Natural killer cell (primary cell): ENCODE data around the gene SLC44A1. TPM values are rescaled to one million over a fixed set of nuclear protein-coding genes. Genes with fewer than 3 reads are reported as not detected.

Experiments
- ATAC-seq, 3 donors: fragments of 150-1000 bp in 2 of 3; fragments of 200-7000 bp in 1 of 3; cut with Tn5 transposase; 1 replicate in 1 of 3; 2 replicates in 2 of 3; pipeline ENCODE4 v1.10.0; 2021; ENCODE audit warnings: mild to moderate bottlenecking in 2 of 3, moderate library complexity in 2 of 3
- DNase-seq, 2 donors: peaks; one replicate each; pipeline versions ENCODE4 v3.0.0 to v3.0.0-alpha.2; 2013 to 2021; ENCODE audit warnings: mixed read lengths in 1 of 2
- H3K27ac ChIP-seq: one replicate; pipeline ENCODE4 v1.5.1; 2013; ENCODE audit warnings: mild to moderate bottlenecking, low read length
- H3K27me3 ChIP-seq: one replicate; pipeline ENCODE4 v1.6.1; 2013; ENCODE audit warnings: low read length; ENCODE audit not compliant: control insufficient read depth, insufficient read depth
- H3K36me3 ChIP-seq: one replicate; pipeline ENCODE4 v1.6.1; 2013; ENCODE audit warnings: low read length; ENCODE audit not compliant: control insufficient read depth, insufficient read depth
- H3K4me1 ChIP-seq: one replicate; pipeline ENCODE4 v1.6.1; 2013; ENCODE audit warnings: low read length; ENCODE audit not compliant: control insufficient read depth, insufficient read depth
- H3K4me3 ChIP-seq: one replicate; pipeline ENCODE4 v1.5.1; 2013; ENCODE audit warnings: low read length
- H3K9me3 ChIP-seq: one replicate; pipeline ENCODE4 v1.6.1; 2013; ENCODE audit warnings: low read length; ENCODE audit not compliant: control insufficient read depth, insufficient read depth
- H3K27ac Mint-ChIP-seq, 2 donors: one replicate each; pipeline ENCODE4 v1.8.0; 2022; ENCODE audit warnings: mild to moderate bottlenecking in 2 of 2, mixed read lengths in 2 of 2, moderate library complexity in 1 of 2
- H3K27me3 Mint-ChIP-seq, 2 donors: one replicate each; pipeline ENCODE4 v1.8.0; 2022; ENCODE audit warnings: low read depth in 2 of 2, mixed read lengths in 2 of 2
- H3K36me3 Mint-ChIP-seq: one replicate; pipeline ENCODE4 v1.8.0; 2022; ENCODE audit warnings: mixed read lengths
- H3K4me1 Mint-ChIP-seq, 2 donors: one replicate each; pipeline ENCODE4 v1.8.0; 2022; ENCODE audit warnings: mixed read lengths in 2 of 2
- H3K4me3 Mint-ChIP-seq: one replicate; pipeline ENCODE4 v1.8.0; 2022; ENCODE audit warnings: mild to moderate bottlenecking, moderate library complexity, mixed read lengths
- H3K9me3 Mint-ChIP-seq, 2 donors: one replicate each; pipeline ENCODE4 v1.8.0; 2022; ENCODE audit warnings: mixed read lengths in 2 of 2
- WGBS: methylation state at CpG from one replicate; pipeline ENCODE4 v1.1.7; 2013; ENCODE audit warnings: missing lambda C conversion rate; ENCODE audit not compliant: insufficient coverage; 5-methylcytosine and 5-hydroxymethylcytosine counted together
- intact Hi-C: fragments of 100-400 bp; cut with micrococcal nuclease; formaldehyde crosslinking; loops from one replicate; pipeline ENCODE4 v1.14.2; 2022
- total RNA-seq, 4 donors: library from RNA; stranded (reverse); fragments of 120-200 nt in 1 of 4; gene quantifications; one replicate each; pipeline versions ENCODE4 v1.2.3 to v1.2.4, GENCODE V29; 2013 to 2022
- TF ChIP-seq, protein P1 (sequence below): fragments of 200-600 bp; IDR thresholded peaks from one replicate; pipeline ENCODE4 v1.8.0; 2022; ENCODE audit warnings: antibody characterized with exemption

Gene SLC44A1
- total RNA-seq, 3 donors from 2014 or later (not counting 1 experiment from before 2014, with no cell fraction given) = 7.1 to 8.3 (median 7.9) TPM

- no peaks in the 10 kb centered on the region for H3K36me3 ChIP-seq
- no peak overlapping the region for H3K27ac ChIP-seq
- Mint-ChIP-seq H3K4me3 (no peak overlapping the region), H3K36me3 (no peaks in the 10 kb centered on the region), H3K27me3 (no peaks in the 10 kb centered on the region), H3K27ac (no peak overlapping the region), H3K4me1 (peaks cover 8 to 10% of the 10 kb centered on the region in 2 donors), H3K9me3 (no peaks in the 10 kb centered on the region)
- ATAC-seq (no peak), DNase-seq (no peak)
- 78% methylated on average over 3 of the region's 3 CpGs for WGBS
- TF ChIP-seq, protein P1, sequence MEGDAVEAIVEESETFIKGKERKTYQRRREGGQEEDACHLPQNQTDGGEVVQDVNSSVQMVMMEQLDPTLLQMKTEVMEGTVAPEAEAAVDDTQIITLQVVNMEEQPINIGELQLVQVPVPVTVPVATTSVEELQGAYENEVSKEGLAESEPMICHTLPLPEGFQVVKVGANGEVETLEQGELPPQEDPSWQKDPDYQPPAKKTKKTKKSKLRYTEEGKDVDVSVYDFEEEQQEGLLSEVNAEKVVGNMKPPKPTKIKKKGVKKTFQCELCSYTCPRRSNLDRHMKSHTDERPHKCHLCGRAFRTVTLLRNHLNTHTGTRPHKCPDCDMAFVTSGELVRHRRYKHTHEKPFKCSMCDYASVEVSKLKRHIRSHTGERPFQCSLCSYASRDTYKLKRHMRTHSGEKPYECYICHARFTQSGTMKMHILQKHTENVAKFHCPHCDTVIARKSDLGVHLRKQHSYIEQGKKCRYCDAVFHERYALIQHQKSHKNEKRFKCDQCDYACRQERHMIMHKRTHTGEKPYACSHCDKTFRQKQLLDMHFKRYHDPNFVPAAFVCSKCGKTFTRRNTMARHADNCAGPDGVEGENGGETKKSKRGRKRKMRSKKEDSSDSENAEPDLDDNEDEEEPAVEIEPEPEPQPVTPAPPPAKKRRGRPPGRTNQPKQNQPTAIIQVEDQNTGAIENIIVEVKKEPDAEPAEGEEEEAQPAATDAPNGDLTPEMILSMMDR = no peak
- H3K4me1 ChIP-seq = no peaks in the 10 kb centered on the region
- intact Hi-C loops = no loop called here
- no peak overlapping the region for H3K4me3 ChIP-seq
- no peaks in the 10 kb centered on the region for H3K27me3 ChIP-seq
- H3K9me3 ChIP-seq = no peaks in the 10 kb centered on the region
Measured at GRCh38 chr9:105258225-105258737, 13.8 kb downstream of the SLC44A1 start.

GRCh38 chr9:105259274-105259673 is 14.8 kb downstream of the SLC44A1 start:
- TF ChIP-seq, protein P1 = no peak
- Histone ChIP-seq H3K4me3 (no peak overlapping the region), H3K27ac (no peak overlapping the region), H3K4me1 (no peaks in the 10 kb centered on the region), H3K9me3 (no peaks in the 10 kb centered on the region), H3K36me3 (no peaks in the 10 kb centered on the region), H3K27me3 (no peaks in the 10 kb centered on the region)
- Mint-ChIP-seq H3K4me1 (peaks cover 8 to 10% of the 10 kb centered on the region in 2 donors), H3K9me3 (no peaks in the 10 kb centered on the region), H3K36me3 (no peaks in the 10 kb centered on the region), H3K4me3 (no peak overlapping the region), H3K27ac (no peak overlapping the region), H3K27me3 (no peaks in the 10 kb centered on the region)
- DNase-seq = no peak
- 96% methylated on average over 1 of the region's 2 CpGs for WGBS
- intact Hi-C loops = no loop called here
- no peak for ATAC-seq

DNA sequence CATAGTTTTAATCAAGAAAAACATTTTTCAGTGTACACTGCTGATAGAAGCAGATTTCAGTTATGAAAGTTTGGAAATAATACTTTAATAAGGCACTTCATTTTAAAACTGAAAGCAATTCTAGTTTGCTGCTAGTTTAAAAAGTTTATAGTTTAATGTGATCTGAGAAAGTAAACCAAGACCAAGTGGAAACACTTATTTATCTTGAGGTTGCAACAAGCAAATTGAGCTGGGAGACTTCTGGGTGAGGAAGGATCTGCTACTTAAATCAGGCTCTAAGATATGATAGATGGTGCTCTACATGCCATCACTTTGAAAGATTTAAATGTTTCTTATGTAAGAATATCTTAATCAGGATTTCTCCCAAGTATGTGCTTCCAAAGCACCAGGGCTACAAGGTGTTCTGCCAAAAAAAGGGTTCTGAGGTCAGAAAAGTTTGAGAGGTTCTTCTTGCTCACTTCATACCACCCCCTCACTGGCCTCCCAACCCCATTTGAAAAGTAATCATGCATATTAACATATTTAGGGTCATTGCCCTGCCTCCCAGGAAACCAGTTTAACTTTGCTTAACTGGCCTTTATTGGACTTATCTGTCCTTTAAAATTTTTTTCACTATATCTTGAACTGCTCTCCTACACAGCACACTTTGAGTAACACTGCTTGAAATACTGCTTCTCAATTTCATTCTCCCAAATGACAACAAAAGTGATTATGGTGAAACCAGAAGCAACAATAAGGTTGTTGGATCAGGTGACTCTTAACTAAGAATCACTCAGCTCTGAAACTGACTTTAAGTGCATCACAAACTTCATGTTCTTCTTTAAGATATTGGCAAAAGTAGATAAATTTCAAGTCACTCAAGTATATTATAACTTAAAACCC is 15.5 kb downstream of the SLC44A1 start:
- H3K27me3 Mint-ChIP-seq = no peaks in the 10 kb centered on the region
- no peak for DNase-seq
- no peaks in the 10 kb centered on the region for H3K9me3 Mint-ChIP-seq

More for the DNA sequence above, 15.5 kb downstream of the SLC44A1 start:
- Histone ChIP-seq H3K4me3 (no peak overlapping the region), H3K4me1 (no peaks in the 10 kb centered on the region), H3K36me3 (no peaks in the 10 kb centered on the region), H3K27ac (no peak overlapping the region), H3K9me3 (no peaks in the 10 kb centered on the region), H3K27me3 (no peaks in the 10 kb centered on the region)
- H3K27ac Mint-ChIP-seq = no peak overlapping the region
- no peak overlapping the region for H3K4me3 Mint-ChIP-seq
- TF ChIP-seq, protein P1 = no peak
- ATAC-seq = no peak
- intact Hi-C loops = no loop called here
- H3K4me1 Mint-ChIP-seq = peaks cover 8 to 10% of the 10 kb centered on the region in 2 donors
- H3K36me3 Mint-ChIP-seq = no peaks in the 10 kb centered on the region
